ENCODE results near the gene SELENON.

Gene SELENON

DNA sequence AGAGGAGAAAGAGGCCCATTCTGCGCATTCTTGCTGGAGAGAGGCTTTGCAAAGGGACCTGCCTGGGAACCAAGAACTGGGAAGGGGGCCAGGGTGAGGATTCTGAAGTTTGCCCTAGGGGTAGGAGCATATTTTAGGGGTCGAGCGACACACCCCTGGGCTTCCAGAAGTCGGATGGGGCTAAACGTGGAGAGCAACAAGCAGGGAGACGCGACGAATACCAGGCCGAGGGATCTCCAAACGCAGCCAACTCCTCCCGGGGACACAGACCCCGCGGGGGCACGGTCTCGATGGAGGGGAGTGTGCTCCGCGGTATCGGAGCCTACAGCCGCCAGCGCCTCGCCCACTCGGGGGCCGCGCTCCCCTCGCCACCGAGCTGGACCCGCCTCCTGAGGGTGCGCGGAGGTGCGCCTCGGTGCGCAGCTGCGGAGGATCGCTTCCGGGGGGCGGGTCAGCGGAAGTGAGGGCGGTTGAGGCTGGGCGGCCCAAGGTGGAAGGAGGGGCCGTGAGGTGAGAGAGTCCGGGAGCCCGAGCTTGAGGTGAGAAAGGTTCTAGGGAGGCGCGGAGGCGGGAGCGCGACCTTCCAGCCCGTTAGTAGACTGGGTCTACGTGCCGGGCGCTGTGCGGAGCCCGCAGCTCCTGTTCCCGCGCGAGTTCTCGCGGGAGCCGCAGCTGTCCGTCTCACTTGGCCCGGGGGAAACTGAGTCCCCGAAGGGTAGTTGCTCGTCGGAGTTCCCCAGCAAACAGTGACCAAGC lies 19.7 kb downstream of the SELENON start, which contains the start of gene MTFR1L:
Gene MTFR1L (plus strand): TSS at position 464 of the 756 bp plus-strand sequence. CDS start 3,151 bp downstream, outside the sequence.
- peak within 1 kb of the TSS; percentile 89 for H3K4me3 ChIP-seq (ENCODE audit: control insufficient read depth, low read depth, low read length)
- TF ChIP-seq, protein P1, sequence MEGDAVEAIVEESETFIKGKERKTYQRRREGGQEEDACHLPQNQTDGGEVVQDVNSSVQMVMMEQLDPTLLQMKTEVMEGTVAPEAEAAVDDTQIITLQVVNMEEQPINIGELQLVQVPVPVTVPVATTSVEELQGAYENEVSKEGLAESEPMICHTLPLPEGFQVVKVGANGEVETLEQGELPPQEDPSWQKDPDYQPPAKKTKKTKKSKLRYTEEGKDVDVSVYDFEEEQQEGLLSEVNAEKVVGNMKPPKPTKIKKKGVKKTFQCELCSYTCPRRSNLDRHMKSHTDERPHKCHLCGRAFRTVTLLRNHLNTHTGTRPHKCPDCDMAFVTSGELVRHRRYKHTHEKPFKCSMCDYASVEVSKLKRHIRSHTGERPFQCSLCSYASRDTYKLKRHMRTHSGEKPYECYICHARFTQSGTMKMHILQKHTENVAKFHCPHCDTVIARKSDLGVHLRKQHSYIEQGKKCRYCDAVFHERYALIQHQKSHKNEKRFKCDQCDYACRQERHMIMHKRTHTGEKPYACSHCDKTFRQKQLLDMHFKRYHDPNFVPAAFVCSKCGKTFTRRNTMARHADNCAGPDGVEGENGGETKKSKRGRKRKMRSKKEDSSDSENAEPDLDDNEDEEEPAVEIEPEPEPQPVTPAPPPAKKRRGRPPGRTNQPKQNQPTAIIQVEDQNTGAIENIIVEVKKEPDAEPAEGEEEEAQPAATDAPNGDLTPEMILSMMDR (conservative IDR thresholded peaks at IDR 0.05; ENCODE audit: control insufficient read depth, insufficient read depth, low read depth, low read length): no peak
- peak; percentile 44 for DNase-seq (ENCODE audit: low read depth)

DNA sequence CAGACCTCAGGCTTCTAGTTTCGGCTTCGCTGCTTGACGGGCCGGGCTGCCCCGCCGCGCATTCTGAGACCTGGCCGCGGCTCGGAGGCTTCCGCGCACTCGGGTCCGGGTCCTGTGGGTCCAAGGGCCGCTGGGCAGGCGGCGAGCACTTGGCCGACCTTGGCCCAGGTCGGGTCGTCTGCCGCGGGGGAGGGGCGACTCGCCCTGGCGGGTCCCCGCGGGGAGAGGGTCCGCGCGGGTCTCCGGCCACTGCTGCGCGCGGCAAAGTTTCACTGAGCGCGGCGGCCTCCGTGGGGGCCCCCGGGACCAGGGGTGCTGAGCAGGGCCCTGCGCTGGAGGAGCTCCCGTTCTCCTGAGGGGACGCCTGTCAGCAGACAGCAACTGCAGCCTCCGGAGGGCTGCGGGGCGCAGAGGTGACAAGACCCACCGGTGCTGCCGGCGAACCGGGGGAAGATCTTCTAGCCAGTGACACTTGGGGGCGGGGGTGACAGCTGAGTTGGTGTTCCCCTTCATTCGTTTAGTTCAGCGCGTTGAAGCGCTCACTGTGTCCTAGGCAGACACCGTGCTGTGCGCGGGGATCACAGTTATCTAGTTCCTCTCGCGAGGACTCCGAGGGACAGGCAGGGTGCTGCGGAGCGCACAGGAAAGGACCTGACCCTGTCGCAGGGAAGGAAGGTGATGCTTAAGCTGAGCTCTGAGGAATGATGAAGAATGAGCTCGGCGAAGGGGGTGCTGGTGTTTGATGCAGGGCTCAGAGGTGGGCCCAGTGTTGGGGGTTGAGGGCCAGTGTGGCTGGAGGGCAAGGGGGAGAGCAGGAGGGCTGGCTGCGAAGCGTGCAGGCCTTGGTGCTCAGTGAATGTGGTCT lies 20.5 kb downstream of the SELENON start:
- DNase-seq (ENCODE audit: low read depth): peak; percentile 66
- TF ChIP-seq, protein P1 (conservative IDR thresholded peaks at IDR 0.05; ENCODE audit: control insufficient read depth, insufficient read depth, low read depth, low read length): no peak
- H3K4me3 ChIP-seq (ENCODE audit: control insufficient read depth, low read depth, low read length): peak overlapping the region; percentile 89

DNA sequence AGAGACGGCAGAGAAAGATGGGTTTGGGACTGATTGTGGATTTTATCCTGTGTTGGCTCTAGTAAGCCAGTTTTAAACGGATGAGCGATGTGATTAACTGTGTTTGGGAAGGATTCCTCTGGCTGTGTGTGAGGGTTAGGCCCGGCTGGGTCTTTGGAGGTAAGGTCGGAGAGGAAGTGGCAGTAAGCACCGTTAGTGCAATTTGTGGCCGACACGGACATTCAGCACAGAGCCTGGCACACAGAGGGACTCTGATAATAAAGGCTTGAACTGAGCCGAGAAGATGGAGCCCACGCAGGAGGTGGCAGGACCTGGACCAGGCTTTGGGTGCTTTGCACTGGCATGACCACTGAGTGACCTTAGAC lies 21.1 kb downstream of the SELENON start:
- DNase-seq (ENCODE audit: low read depth): no peak
- H3K4me3 ChIP-seq (ENCODE audit: control insufficient read depth, low read depth, low read length): peak overlapping the region; percentile 89
- TF ChIP-seq, protein P1 (conservative IDR thresholded peaks at IDR 0.05; ENCODE audit: control insufficient read depth, insufficient read depth, low read depth, low read length): no peak

DNA sequence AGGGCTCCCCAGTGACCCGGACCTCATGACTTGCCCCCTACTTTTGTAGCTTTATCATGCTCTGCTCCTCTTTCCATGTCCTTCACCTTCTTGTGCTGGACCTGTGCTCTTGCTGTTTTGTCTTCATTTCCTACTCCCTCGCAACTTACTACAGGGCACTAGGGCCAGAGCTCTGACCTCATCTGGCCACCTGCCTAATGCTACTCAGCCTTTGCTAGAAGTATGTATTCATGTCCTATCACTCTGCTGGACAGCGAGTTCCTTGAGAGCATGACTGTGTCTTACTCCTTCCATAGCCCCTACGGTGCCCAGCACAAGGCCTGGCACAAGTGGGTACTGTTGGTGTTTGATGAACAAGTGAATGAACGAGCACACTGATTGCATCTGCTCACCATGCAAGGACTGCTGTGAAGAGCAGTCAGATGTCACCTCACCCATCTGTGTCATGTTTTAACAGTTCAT lies 21.7 kb downstream of the SELENON start:
- TF ChIP-seq, protein P1 (conservative IDR thresholded peaks at IDR 0.05; ENCODE audit: control insufficient read depth, insufficient read depth, low read depth, low read length): no peak
- DNase-seq (ENCODE audit: low read depth): peak; percentile 84
- no peak overlapping the region for H3K4me3 ChIP-seq (ENCODE audit: control insufficient read depth, low read depth, low read length)

DNA sequence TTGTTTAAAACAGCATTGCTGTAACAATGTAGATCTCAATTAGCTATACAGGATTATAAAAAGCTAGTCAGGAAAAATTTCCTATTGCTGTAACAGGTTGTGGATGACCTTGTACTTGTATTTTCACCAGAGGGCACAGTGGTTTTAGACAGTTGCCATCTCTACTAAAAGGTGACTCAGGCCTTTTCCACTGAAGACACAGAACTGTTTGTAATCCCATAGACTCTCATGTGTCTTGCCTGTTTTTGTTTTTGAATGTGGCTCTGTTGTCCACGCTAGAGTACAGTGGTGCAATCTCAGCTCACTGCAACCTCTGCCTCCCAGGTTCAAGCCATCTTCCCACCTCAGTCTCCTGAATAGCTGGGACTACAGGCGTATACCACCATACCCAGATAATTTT lies 25.6 kb downstream of the SELENON start:
- H3K4me3 ChIP-seq (ENCODE audit: control insufficient read depth, low read depth, low read length): no peak overlapping the region
- DNase-seq (ENCODE audit: low read depth): no peak
- TF ChIP-seq, protein P1 (conservative IDR thresholded peaks at IDR 0.05; ENCODE audit: control insufficient read depth, insufficient read depth, low read depth, low read length): no peak

DNA sequence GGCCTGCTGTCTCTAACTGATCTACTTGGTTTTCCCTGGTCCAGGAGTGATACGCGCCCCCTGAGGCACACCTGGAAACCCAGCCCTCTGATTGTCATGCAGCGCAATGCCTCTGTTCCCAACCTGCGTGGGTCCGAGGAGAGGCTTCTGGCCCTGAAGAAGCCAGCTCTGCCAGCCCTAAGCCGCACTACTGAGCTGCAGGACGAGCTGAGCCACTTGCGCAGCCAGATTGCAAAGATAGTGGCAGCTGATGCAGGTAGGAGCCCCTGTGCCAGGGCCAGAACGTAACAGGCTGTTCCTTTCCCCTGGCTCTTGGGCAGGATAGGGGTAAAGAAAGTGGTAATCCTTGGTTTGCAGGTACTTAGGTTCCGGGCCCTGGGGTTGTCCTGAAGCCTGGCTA lies 26.6 kb downstream of the SELENON start:
- no peak overlapping the region for H3K4me3 ChIP-seq (ENCODE audit: control insufficient read depth, low read depth, low read length)
- TF ChIP-seq, protein P1 (conservative IDR thresholded peaks at IDR 0.05; ENCODE audit: control insufficient read depth, insufficient read depth, low read depth, low read length): no peak
- no peak for DNase-seq (ENCODE audit: low read depth)
